ENCODE data around the gene HMOX2.

GRCh38 chr16:4433228-4433627 is 43.0 kb upstream of the HMOX2 start:
- TF ChIP-seq, protein P1, sequence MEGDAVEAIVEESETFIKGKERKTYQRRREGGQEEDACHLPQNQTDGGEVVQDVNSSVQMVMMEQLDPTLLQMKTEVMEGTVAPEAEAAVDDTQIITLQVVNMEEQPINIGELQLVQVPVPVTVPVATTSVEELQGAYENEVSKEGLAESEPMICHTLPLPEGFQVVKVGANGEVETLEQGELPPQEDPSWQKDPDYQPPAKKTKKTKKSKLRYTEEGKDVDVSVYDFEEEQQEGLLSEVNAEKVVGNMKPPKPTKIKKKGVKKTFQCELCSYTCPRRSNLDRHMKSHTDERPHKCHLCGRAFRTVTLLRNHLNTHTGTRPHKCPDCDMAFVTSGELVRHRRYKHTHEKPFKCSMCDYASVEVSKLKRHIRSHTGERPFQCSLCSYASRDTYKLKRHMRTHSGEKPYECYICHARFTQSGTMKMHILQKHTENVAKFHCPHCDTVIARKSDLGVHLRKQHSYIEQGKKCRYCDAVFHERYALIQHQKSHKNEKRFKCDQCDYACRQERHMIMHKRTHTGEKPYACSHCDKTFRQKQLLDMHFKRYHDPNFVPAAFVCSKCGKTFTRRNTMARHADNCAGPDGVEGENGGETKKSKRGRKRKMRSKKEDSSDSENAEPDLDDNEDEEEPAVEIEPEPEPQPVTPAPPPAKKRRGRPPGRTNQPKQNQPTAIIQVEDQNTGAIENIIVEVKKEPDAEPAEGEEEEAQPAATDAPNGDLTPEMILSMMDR (IDR thresholded peaks at IDR 0.05; ENCODE audit: extremely low read depth in 1 of 2, insufficient read depth in 1 of 2, low read depth in 1 of 2, low read length in 2 of 2), result no peak
- no peak for TF ChIP-seq JUN (IDR thresholded peaks at IDR 0.05; ENCODE audit: borderline replicate concordance, insufficient read depth, insufficient read length, low read depth)

Measured in endothelial cell of umbilical vein (primary cell).